ENCODE results near the gene SSBP1.
"Not testable (repeated sequence)": the region's sequence is repeated elsewhere in the genome, so short reads cannot be mapped to it uniquely, and the experiment has no call there.

SSBP1 gene

DNA sequence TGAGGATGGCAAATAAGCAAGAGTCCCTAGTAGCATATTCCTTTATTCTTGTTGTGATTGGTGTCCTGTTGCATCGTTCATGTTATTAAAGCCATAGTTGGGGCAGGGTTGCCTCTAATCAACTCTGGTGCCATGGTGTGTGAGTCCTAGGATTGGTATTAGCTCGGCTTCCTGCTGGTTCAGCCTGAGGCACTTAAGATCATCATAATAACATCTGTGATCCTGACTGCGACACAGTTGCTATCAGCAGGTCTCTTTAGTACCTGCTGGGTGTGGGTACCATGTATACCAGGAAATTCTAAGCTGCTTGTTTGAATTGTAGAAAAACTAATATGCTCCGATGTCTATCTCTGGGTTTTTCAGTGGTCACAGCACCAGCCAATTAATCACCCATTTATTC is 28.4 kb upstream of the SSBP1 start:
- DNase-seq, result no peak

DNA sequence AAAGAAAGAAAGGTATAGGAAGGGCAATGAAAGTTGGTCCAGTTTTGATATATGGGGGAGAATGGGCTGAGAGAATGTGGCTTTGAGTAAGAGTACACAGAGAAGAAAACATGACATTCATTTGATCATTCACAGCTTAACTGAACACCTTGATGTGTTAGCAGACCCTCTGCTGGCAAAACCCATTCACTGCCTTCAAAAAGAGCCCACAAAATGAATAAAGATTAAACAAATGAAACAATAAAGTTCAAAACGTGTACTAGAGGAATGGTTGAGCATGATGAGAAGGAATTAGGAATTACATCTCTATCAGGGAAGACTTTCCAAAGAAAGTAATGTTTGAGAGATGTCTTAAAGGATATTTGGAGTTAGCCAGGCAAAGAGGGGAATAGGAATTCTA is 27.9 kb upstream of the SSBP1 start:
- DNase-seq, result no peak

DNA sequence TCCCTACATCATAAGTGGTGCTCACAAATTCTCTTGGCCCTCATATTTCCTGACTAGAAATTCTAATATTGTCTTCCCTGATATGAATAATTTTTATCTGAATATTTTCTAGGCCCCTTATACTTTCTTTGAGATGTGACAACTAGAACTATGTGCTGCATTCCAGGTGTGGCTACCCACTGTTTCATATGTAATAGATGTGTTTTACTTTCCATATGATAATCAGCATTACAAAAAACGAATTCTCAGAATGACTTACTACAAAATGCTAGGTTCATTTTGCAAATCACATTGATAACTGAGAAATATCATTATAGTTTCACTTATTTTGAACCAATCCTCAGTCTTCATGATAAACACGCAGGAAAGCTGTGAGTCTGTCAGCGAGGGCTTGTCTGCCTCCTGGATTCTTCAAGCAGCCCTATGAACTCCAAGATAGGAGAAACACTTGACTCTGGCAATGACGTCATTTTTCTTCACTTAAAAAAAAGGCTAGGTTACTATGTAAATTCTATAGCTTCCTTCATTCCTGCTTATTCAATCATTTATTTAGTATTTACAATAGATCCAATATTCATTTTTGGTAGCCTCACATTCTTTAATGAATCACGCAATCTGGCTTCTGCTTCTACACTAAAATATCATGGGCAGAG is 25.4 kb upstream of the SSBP1 start:
- DNase-seq, result no peak

DNA sequence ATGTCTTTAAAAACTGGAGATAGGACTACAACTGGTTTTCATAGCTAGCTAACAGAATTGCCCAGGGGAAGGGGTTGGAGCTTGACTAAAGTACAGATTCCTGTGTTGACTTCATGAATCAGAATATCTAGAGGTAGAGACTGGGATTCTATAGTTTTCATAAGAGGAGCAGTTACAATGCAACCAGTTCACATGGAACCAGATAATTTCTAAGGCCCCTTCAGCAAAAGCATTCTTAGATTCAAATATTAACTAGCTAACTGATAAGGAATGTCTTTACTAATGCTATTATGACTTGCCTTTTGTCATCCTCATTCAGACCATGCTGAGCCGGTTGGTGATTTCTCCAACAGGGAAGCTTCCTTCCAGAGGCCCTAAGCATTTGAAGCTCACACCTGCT is 24.3 kb upstream of the SSBP1 start:
- no peak for DNase-seq

DNA sequence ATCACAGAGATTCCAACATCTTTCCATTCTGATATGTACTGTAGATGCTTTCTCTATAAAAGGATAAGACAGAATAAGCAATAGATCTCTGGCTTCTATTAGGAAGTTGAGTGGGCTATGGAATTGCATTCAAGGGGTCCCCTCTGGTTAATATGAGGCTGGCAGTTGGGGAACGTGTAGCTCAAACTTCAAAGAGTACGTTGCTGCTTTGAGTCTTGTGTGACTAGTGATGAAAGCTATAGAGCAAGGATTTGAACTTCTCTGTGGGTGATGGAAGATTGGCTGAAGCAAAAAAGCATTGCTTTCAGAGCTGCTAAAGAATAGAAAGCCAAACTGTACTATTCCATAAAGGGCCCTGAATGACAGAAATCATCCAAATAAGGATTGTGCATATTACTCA is 23.6 kb upstream of the SSBP1 start:
- no peak for DNase-seq

DNA sequence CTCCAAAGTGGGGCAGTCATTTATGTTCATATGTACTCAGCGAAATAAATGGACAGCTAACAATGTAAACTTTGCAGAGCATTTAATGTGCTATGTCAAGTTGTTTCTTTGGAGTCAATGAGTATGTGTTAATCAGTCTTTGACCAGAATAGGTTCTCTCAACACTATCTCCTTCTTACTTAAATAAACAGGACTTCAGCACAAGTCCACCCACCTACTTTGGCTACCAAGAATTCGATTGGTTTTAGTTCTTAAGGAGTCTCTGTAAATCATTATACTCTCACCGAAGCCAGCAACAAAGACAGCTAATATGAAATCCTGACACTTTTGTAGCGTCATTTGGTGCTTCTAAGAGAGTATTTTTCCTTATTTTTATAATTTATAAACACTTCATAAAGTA is 23.1 kb upstream of the SSBP1 start:
- no peak for DNase-seq

DNA sequence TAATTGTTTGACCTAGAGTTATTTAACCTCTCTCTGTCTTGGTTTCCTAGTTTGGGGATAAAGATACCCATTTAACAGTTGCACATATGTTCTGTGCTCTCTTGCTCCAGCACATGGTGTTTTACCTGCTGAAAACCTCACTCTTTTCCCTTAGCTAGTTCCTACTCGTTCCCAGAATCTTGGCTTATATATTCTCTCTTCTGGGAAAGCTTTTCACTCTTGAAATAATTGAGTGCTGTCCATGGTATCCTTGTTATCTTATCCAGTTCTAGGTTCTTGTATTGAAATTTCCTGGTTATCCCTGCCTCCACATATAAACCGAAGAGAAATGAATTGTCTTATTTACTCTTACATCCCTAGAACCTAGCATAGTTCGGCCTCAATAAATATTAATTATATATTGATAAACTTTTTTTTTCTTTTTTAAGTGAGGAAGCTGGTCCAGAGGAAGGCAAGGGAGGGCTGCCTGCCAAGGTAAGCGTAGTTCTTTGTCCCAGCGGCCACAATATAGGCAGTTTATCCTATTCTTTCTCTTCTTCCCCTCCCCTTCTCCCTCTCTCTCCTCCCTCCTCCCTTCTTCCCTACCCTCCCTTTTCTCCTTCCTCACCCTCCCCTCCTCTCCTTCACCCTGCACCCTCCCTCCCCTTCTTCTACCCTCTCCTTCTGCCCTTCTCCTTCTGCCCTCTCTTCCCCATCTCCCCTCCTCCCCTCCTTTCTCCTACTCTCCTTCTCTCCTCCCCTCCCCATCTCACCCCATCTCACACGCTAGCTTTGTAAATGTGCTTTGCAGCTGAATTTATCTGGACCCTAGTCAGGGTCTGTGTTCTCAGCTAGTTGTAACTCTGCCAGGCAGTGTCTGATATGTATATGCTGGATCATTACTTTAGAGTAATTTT is 22.1 kb upstream of the SSBP1 start:
- no peak for DNase-seq

DNA sequence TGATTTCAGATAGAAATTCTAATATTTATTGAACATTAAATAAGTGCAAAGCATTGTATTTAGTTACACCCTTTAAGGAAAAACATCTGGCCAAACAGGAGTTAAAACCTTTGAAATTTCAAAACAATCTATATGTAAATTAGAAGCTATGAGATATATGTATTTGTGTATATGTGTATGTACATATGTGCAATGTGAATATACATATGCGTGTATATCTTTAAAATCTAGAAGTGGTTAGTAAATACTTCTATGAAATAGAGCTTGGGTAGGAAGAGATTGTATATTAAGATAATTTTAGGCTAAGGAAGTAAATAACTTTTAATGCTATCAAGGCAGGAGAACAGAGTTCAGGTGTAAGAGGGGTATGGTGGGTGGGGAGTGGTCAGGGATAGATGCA is 20.7 kb upstream of the SSBP1 start:
- DNase-seq, result no peak

DNA sequence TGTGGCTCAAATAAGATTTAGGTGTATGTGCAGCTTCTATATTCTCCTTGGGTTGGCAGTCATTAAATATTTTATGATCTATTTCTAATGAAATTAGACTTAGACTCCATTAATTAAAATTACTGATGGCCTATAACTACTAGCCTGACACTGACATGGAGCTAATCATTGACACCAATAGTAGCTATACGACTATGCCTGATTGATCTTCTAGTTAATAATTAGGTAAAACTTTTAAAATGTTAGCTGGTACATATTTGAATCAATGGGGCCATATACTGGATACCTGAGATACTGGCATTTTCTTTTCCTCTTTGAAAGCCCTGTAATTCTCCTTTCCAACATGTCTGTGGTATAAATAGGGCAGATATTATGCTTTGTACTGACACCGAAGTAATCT is 15.6 kb upstream of the SSBP1 start:
- DNase-seq, result no peak

DNA sequence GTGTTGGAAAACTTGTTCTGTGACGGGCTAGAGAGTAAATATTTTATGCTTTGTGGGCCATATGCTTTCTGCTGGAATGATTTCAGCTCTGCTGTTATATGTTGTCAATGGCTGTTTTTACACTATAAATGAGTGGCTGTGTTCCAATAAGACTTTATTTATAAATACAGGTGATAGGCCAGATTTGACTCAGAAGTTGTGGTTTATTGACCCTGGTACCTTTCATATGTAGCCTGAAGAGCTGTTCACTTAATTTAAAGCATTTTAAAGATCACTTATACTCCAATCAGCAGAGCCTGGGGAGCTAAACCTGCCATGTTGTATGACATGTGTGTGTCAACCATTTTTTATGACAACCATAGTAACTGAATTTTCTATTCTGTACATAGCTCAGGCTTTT is 9.1 kb upstream of the SSBP1 start:
- no peak for DNase-seq

DNA sequence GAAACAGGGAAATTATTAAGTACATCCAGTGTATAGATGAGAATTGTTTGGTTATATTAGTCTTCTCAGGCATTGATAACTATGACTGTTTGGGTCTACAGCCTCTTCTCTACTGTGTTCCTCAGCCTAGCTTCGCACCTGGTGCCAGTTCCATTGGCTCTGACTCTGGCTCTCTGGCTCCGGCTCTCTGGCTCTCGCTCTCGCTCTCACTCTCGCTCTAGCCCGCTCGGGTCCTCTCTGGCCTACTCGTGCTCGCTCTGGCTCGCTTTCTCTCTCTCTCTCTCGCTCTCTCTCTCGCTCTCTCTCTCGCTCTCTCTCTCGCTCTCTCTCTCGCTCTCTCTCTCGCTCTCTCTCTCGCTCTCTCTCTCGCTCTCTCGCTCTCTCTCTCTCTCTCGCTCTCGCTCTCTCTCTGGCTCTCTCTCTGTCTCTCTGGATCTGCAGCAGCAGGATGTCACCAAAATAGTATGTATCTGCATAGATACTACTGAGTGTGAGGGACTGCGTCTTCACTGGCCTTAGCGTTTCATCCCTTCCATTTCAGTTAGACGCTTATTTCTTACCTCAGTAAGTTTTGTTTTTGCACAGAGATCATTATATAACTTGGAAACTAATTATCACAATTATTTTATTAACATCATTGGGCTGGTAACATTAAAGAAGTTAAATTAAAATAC is 6.5 kb upstream of the SSBP1 start:
- no peak for DNase-seq

DNA sequence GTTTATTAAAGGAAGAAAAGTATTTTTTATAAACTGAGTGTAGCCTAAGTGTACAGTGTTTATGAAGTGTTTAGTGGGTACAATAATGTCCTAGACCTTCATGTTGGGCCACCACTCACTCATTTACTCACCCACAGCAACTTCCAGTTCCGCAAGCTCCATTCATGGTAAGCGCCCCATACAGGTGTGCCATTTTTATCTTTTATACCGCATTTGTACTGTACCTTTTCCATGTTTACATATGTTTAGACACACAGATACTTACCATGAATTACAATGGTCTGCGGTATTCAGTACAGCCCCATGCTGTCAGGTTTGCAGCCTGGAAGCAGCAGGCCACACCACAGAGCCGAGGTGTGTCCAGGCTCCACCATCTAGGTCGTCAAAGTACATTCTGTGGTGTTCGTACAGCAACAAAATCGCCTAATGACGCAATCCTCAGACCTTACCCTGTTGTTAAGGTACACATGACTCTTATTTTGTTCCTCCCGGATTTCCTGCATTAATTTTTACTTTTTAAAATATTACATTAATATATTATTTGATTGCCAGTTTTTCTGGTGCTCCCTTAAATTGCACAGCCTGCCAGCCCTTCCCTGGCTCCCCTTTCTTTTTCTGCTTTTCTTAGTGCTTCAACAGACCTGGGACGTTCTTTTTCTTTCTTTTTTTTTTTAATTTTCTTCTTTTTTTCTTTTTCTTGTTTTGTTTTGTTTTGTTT is 881 bp upstream of the SSBP1 start:
- peak in 1 of 5 donors; percentile 21 for DNase-seq

DNA sequence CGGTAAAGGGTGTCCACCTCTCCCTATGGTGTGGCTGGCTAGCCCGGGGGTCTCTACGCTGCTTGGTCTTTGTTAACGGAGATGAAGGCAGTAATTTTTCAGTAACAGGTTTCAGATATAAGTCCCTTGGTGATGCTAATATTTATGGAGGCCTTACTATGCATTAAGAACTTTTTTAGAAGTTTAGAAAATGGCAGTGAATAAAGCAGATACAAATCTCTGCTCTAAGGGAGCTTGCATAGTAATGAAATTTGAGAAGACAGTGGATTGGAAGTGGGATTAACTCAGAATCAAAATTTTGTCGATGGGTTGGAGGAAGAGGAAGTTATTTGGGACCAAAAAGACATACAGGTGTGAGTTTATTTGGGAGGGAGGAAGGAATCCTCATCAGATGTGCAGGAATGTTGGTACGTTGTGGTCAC is 445 bp downstream of the SSBP1 start:
- DNase-seq, result no peak

DNA sequence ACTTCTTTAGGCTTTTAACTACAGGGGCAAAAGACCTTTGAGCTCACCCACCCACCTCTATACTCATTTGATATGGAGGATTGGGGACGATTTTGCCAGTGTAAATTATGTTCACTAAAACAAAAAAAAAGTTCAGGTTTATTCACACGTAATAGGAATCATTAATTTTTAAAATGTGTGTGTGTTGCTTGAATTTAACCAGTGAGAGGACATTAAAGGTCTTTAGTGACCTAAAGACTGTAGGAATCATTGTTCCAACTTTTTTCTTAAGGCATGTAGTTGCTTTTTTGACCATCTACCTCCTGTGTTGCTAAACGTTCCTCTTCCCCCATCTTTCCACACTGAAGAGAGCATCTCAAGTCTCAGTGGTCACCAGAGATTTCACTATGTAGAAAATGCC is 1.1 kb downstream of the SSBP1 start:
- DNase-seq, result no peak

DNA sequence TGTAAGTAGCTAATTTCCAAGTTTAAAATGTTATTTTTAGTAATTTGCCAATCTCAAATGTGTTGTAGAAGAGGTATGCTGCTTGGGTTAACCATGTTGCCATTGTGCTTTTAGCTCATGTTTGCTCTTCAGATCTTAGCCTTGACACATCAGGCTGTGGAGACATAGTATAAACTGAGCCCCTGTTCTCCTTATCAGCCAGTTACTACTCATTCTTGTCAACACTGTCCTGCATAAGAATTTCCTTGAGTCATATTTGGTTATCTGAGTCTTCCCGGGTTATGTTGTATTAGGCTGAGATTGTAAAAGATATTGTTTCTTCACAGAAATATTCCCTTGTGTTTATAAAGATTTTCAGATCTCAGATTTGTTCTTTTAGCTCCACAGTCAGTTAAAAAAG is 4.1 kb downstream of the SSBP1 start:
- DNase-seq, result no peak

DNA sequence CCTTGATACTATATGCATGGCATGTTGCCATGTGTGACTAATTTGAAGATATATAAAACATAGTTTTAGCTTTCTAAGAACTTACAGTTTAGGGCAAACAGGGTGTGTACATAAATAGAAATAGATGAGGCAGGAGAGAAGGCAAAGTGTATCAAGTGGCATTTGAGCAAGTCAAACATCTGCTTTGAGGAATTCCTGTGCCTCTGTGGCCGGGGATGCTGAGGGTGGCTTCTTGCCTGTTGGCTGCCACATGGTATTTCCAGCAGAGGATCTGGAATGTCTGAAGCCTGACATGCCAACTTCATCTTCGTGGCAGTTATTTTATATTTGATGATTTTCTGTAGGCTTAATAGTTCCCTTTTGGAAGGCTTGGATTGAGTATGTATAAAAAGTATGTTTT is 6.0 kb downstream of the SSBP1 start:
- no peak for DNase-seq

DNA sequence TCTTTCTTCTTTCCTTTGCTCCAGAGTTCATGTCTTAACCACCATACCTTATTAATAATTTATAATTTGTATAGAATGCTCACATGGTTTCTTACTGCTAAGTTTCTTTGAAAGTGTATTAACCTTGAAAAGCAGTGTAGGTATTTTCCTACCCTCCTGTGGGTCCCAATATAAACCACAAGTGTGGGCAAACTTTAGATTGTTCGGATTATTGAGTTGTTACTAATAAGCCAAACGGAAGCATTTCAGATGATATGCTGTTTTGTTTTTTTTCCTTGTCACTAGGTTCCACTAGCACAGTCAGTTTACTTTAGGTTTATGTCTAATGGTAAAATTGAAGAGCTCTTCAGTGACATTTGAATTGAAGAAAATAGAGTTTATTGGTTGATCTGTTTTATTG is 10.2 kb downstream of the SSBP1 start:
- DNase-seq, result no peak

DNA sequence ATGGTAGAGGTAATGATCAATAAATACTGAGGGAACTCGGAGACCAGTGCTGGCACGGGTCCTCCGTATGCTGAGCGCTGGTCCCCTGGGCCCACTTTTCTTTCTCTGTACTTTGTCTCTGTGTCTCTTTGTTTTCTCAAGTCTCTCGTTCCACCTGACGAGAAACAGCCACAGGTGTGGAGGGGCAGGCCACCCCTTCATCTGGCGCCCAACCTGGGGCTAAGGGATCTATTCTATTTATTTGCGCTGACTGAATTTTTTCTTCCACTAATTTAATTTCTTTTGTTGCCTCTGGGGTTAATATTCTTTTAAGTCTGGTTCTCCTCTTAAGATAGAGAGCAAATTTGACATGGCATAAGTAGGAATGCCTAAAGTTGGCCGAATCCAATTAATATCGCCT is 13.7 kb downstream of the SSBP1 start:
- DNase-seq, result not testable (repeated sequence)

DNA sequence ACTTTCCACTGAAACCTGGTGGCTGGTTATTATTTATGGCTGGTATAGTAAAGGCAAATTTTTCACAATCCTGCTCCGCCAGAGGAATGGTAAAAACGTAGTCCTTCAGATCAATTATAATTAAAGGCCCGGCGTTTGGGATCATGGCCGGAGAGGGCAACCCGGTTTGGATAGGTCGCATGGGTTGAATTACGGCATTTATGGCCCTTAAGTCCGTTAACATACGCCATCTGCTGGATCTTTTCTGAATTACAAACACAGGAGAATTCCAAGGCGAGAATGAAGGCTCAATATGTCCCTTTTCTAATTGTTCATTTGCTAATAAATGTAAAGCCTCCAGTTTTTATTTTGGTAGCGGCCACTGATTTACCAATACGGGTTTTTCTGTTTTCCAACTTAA is 14.5 kb downstream of the SSBP1 start:
- no peak for DNase-seq

DNA sequence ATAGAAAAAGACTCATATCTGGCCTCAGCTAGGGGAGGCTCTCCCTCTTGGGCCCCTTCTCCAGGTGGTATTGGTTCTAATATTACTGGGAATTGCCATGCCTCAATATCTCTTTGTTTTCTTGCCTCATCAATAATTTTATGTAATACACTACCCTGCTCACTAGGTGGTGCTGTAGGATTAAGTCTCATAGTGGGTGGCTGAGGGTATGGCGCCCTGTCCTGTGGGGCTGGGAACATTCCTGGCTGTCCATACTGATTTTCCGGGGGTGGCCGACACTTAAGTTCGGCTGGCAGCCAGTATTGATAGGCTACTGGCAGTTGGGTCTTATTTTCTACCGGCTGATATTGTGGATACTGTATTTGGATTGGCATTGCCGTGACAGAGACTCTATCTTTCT is 16.8 kb downstream of the SSBP1 start:
- peak in 1 of 5 donors; percentile 7 for DNase-seq

DNA sequence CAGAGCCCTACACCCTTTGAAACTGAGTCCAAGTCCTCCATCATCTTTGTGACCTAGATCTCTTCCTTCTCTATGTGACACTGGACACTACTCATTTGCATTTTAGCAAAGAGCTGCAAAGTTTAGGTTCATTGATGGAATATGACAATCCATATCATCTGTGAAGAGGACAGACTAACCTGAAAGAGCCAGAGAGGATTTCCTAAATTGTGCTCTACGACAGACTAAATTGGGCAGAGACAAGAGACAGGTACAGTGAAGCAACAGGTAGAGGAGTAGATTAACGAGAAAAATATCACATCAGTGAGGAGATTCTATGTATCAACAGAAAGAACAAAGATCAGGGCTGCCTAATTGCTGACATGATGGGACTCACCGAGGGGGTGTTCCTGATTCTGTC is 25.6 kb downstream of the SSBP1 start, which contains the start of gene TAS2R3:
Gene TAS2R3, plus strand, starts transcription at position 301 of the 400 bp plus-strand sequence. Its CDS starts 62 bp downstream, at position 363.
- DNase-seq, result no peak

DNA sequence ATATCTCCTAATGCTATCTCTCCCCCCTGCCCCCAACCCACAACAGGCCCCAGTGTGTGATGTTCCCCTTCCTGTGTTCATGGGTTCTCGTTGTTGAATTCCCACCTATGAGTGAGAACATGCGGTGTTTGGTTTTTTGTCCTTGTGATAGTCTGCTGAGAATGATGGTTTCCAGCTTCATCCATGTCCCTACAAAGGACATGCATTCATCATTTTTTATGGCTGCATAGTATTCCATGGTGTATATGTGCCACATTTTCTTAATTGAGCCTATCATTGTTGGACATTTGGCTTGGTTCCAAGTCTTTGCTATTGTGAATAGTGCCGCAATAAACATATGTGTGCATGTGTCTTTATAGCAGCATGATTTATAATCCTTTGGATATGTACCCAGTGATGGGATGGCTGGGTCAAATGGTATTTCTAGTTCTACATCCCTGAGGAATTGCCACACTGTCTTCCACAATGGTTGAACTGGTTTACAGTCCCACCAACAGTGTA is 32.0 kb downstream of the SSBP1 start:
- not testable (repeated sequence) for DNase-seq

DNA sequence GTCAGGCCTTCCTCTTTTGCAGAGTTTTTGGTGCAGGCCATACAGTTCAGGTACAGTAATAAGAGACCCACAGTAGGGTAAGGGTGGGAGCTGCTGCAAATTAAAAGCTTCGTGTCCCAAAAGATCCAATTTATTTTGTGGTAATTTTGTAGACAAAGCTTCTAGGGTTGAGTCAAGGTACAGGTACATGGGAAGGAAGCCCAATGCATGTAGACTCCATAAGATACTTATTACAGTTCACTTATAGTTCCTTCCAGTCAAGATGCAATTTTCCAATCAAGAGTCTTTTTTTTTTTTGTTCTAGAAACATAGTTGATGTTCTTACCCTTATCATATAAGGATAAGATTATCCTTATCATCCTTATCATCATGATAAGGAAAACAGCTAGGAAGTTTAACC is 38.2 kb downstream of the SSBP1 start, which contains the start of gene TAS2R4:
Gene TAS2R4, plus strand, starts transcription at position 301 of the 400 bp plus-strand sequence. CDS start 1,815 bp downstream, outside the sequence.
- no peak for DNase-seq
